Inflammatory macrophage treated with lipopolysaccharide for 1 hour (primary cell): ENCODE measurements around the gene SPANXN1.
"Not testable (repeated sequence)": the region's sequence is repeated elsewhere in the genome, so short reads cannot be mapped to it uniquely, and the experiment has no call there.

ENCODE experiments used
- DNase-seq, 2 donors: peaks; one replicate each; pipeline ENCODE4 v3.0.0-alpha.2; 2020 to 2022

The SPANXN1 gene, protein sequence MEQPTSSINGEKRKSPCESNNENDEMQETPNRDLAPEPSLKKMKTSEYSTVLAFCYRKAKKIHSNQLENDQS

DNA sequence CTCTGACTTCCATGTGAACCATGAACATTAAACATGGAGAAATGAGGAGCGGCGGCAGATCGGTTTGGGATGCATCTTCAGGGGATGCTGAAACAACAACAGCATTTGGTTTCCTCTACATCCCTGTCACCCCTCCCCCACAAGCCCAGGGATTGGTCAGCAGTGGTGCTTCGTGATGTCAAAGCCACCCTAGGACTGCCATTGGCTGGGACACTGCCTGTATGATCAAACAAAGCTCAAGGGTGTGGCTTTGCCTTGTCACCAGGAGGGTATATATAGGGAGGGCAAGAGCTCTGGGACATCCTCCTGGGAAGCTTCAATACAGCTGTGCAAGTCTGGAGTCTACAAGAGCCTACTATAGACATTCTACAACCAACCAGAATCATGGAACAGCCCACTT is at the start of gene SPANXN1:
SPANXN1 (plus strand) TSS at position 301 of the 400 bp plus-strand sequence; CDS start at position 385, 84 bp downstream.
- not testable (repeated sequence) for DNase-seq

DNA sequence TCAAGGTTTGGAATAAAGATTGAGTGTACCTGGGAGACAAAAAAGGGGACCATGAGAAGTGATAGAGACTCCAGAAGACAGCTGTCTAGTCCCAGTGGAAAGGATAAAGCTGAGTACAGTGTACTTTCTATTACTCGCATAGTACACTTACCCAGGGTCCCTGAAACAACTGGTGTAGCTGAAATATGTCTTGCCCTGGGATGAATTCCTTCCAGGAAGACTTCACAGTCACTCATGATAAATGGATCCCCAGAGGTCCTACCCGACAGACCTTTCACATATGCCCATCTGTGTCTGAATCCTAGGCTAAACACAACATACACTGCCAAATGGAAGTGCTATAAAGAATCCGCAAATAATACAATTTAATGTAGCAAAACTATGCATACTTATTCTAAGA is 48.2 kb upstream of the SPANXN1 start:
- no peak for DNase-seq

DNA sequence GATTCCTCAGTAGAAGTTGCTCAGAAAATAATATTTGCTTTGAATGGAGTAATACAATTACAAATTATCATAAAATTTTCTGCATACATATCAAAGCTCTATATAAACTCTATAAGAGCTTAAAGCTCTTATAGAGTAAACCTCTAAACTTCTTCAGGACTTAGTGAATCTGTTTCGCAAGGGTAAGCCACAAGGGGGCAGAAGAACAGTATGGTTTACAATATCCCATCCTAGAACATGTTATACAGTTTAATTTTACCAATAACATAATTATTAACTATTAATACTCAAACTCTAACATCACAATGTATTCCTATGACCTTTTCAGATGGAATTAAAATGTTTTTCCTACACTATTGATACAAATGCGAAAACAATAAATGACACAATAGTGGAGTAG is 33.8 kb upstream of the SPANXN1 start:
- DNase-seq = peak in 1 of 2 donors; percentile 1

DNA sequence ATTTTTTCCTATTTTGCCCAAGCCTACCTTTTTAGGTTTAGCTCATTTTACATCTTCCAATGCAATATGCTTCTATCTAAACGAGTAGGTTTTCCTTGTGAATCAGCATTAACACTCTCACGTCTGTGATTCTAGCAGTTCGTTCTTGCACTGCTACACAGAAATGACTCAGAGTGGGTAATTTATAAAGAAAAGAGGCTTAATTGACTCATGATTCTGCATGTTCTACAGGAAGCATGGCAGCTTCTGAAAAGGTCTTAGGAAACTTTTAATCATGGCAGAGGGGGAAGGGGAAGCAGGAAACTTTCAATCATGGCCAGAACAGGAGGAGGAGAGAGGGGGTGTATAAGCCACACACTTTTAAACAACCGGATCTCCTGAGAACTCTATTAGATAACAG is 44.9 kb downstream of the SPANXN1 start:
- no peak for DNase-seq
